Caco-2 (cell line): ENCODE results near the gene CSN2. TPM values are rescaled to one million over a fixed set of nuclear protein-coding genes. Genes with fewer than 3 reads are reported as not detected.

Experiments used
- BruUV-seq: library from RNA; stranded (reverse); fragments of 400-500 nt; replicated peaks from 2 replicates; lab custom pipeline; 2021; lab: Mats Ljungman, UMichigan
- CTCF ChIA-PET: fragments of 300-600 bp; sonication (Branson Sonifier 250); formaldehyde crosslinking; loops from one replicate; lab custom pipeline; 2022; ENCODE audit warnings: antibody characterized with exemption; lab: Charles Lee
- POLR2A ChIA-PET: fragments of 300-600 bp; sonication (Branson Sonifier 250); formaldehyde crosslinking; loops from one replicate; lab custom pipeline; 2022; ENCODE audit warnings: antibody characterized with exemption; lab: Charles Lee
- DNase-seq, 2 experiments: peaks; one replicate each; pipeline versions ENCODE4 v3.0.0 to v3.0.0-alpha.2; 2020 to 2022
- H3K27me3 ChIP-seq: replicated peaks from 2 replicates; pipeline ENCODE4 v1.6.0; 2011; ENCODE audit warnings: low read length; ENCODE audit not compliant: control insufficient read depth, insufficient read depth
- H3K36me3 ChIP-seq: 2 replicates; pipeline ENCODE4 v1.5.1; 2011; ENCODE audit warnings: low read length; ENCODE audit not compliant: control insufficient read depth, insufficient read depth
- H3K4me1 ChIP-seq: fragments of 250-450 bp; sonication (Bioruptor Pico); 2 replicates; pipeline ENCODE4 v1.5.1; 2020; ENCODE audit warnings: mild to moderate bottlenecking
- H3K4me3 ChIP-seq: 2 replicates; pipeline ENCODE4 v1.5.1; 2011; ENCODE audit warnings: low read depth, mild to moderate bottlenecking, control low read depth, low read length
- H3K9me3 ChIP-seq: fragments of 250-450 bp; sonication (Bioruptor Pico); 2 replicates; pipeline ENCODE4 v1.5.1; 2020; ENCODE audit warnings: mild to moderate bottlenecking, moderate library complexity
- H3K27ac Mint-ChIP-seq: one replicate; pipeline ENCODE4 v1.8.0; 2022; ENCODE audit warnings: mixed read lengths; ENCODE audit not compliant: unreplicated experiment
- H3K27me3 Mint-ChIP-seq: one replicate; pipeline ENCODE4 v1.8.0; 2022; ENCODE audit warnings: mixed read lengths; ENCODE audit not compliant: insufficient read depth, unreplicated experiment
- H3K36me3 Mint-ChIP-seq: one replicate; pipeline ENCODE4 v1.8.0; 2022; ENCODE audit warnings: mild to moderate bottlenecking, mixed read lengths; ENCODE audit not compliant: insufficient read depth, unreplicated experiment
- H3K4me1 Mint-ChIP-seq: one replicate; pipeline ENCODE4 v1.8.0; 2022; ENCODE audit warnings: low read depth, mixed read lengths; ENCODE audit not compliant: unreplicated experiment
- H3K4me3 Mint-ChIP-seq: one replicate; pipeline ENCODE4 v1.8.0; 2022; ENCODE audit warnings: mild to moderate bottlenecking, moderate library complexity, mixed read lengths; ENCODE audit not compliant: unreplicated experiment
- H3K9me3 Mint-ChIP-seq: one replicate; pipeline ENCODE4 v1.8.0; 2022; ENCODE audit warnings: mixed read lengths; ENCODE audit not compliant: unreplicated experiment
- intact Hi-C: fragments of 100-400 bp; cut with micrococcal nuclease; formaldehyde crosslinking; loops from one replicate; pipeline ENCODE4 v1.10.0; 2022; ENCODE audit not compliant: unreplicated experiment
- total RNA-seq: library from RNA; stranded (reverse); gene quantifications from 2 replicates; pipeline ENCODE4 v1.2.3, GENCODE V29; 2022
- TF ChIP-seq, protein P1 (sequence below), 2 experiments: fragments of 200-600 bp in 1 of 2; IDR thresholded peaks; 1 replicate in 1 of 2; 2 replicates in 1 of 2; pipeline versions ENCODE4 v1.5.1 to v1.8.0; 2011 to 2022; ENCODE audit warnings: antibody characterized with exemption in 1 of 2, control low read depth in 1 of 2, inconsistent platforms in 1 of 2, low read depth in 1 of 2, low read length in 1 of 2, mild to moderate bottlenecking in 1 of 2, moderate library complexity in 1 of 2; ENCODE audit not compliant: insufficient read depth in 1 of 2, severe bottlenecking in 1 of 2, unreplicated experiment in 1 of 2

Gene CSN2
- total RNA-seq, 1 experiment from 2014 or later = not detected

GRCh38 chr4:70000711-70001110 lies 35.2 kb upstream of the CSN2 start:
- no peak for DNase-seq
- ChIA-PET CTCF (no interaction called here), POLR2A (no interaction called here)
- Histone ChIP-seq H3K27me3 (no peaks in the 10 kb centered on the region), H3K4me1 (no peaks in the 10 kb centered on the region), H3K36me3 (no peaks in the 10 kb centered on the region), H3K4me3 (no peak overlapping the region), H3K9me3 (no peaks in the 10 kb centered on the region)
- TF ChIP-seq, protein P1, sequence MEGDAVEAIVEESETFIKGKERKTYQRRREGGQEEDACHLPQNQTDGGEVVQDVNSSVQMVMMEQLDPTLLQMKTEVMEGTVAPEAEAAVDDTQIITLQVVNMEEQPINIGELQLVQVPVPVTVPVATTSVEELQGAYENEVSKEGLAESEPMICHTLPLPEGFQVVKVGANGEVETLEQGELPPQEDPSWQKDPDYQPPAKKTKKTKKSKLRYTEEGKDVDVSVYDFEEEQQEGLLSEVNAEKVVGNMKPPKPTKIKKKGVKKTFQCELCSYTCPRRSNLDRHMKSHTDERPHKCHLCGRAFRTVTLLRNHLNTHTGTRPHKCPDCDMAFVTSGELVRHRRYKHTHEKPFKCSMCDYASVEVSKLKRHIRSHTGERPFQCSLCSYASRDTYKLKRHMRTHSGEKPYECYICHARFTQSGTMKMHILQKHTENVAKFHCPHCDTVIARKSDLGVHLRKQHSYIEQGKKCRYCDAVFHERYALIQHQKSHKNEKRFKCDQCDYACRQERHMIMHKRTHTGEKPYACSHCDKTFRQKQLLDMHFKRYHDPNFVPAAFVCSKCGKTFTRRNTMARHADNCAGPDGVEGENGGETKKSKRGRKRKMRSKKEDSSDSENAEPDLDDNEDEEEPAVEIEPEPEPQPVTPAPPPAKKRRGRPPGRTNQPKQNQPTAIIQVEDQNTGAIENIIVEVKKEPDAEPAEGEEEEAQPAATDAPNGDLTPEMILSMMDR (IDR thresholded peaks at IDR 0.05; ENCODE audit: insufficient read depth in 1 of 2, low read depth in 1 of 2, low read length in 1 of 2, severe bottlenecking in 1 of 2, unreplicated experiment in 1 of 2) = no peak
- no peaks in the 10 kb centered on the region for H3K36me3 Mint-ChIP-seq
- intact Hi-C loops = no loop called here
- H3K27me3 Mint-ChIP-seq = no peaks in the 10 kb centered on the region
- no TSS peak for BruUV-seq
- H3K4me1 Mint-ChIP-seq = peaks cover 7% of the 10 kb centered on the region
- no peak overlapping the region for H3K27ac Mint-ChIP-seq
- no peak overlapping the region for H3K4me3 Mint-ChIP-seq
- peaks cover 10% of the 10 kb centered on the region for H3K9me3 Mint-ChIP-seq

GRCh38 chr4:69999420-69999819 lies 33.9 kb upstream of the CSN2 start:
- no peak overlapping the region for H3K4me3 Mint-ChIP-seq
- Histone ChIP-seq H3K4me3 (no peak overlapping the region), H3K9me3 (no peaks in the 10 kb centered on the region), H3K4me1 (no peaks in the 10 kb centered on the region; the same call in 1 of the 2 replicates), H3K36me3 (no peaks in the 10 kb centered on the region), H3K27me3 (no peaks in the 10 kb centered on the region)
- no peaks in the 10 kb centered on the region for H3K36me3 Mint-ChIP-seq
- intact Hi-C loops = no loop called here
- no peaks in the 10 kb centered on the region for H3K27me3 Mint-ChIP-seq
- TF ChIP-seq, protein P1 (IDR thresholded peaks at IDR 0.05; ENCODE audit: insufficient read depth in 1 of 2, low read depth in 1 of 2, low read length in 1 of 2, severe bottlenecking in 1 of 2, unreplicated experiment in 1 of 2) = no peak
- no TSS peak for BruUV-seq
- peaks cover 7% of the 10 kb centered on the region for H3K4me1 Mint-ChIP-seq
- peaks cover 10% of the 10 kb centered on the region for H3K9me3 Mint-ChIP-seq
- CTCF ChIA-PET = no interaction called here
- H3K27ac Mint-ChIP-seq = no peak overlapping the region
- POLR2A ChIA-PET = no interaction called here
- DNase-seq = no peak

GRCh38 chr4:69995526-69996016 lies 30.0 kb upstream of the CSN2 start, which contains the start of gene STATH:
Gene STATH (plus strand): TSS chr4:69995966. CDS start chr4:69998438, 2,472 bp downstream.
- no peak within 1 kb of the TSS for H3K4me3 Mint-ChIP-seq
- DNase-seq = no peak
- no peaks in the 10 kb centered on the region for H3K27me3 ChIP-seq
- intact Hi-C loops = no loop called here
- H3K4me3 ChIP-seq = no peak within 1 kb of the TSS
- no peaks in the 10 kb centered on the region for H3K9me3 ChIP-seq
- H3K4me1 ChIP-seq = peaks cover 16% of the 10 kb centered on the region
- no TSS peak for BruUV-seq
- H3K4me1 Mint-ChIP-seq = peaks cover 18% of the 10 kb centered on the region
- no peak within 1 kb of the TSS for H3K27ac Mint-ChIP-seq
- CTCF ChIA-PET = no interaction called here
- H3K36me3 ChIP-seq = no peaks in the 10 kb centered on the region
- POLR2A ChIA-PET = no interaction called here
- no peaks in the 10 kb centered on the region for H3K36me3 Mint-ChIP-seq
- H3K27me3 Mint-ChIP-seq = no peaks in the 10 kb centered on the region
- peaks cover 26% of the 10 kb centered on the region for H3K9me3 Mint-ChIP-seq
- TF ChIP-seq, protein P1 (IDR thresholded peaks at IDR 0.05; ENCODE audit: insufficient read depth in 1 of 2, low read depth in 1 of 2, low read length in 1 of 2, severe bottlenecking in 1 of 2, unreplicated experiment in 1 of 2) = no peak
